LoVo (cell line): ENCODE results near the gene ROMO1.
"Not testable (repeated sequence)": the region's sequence is repeated elsewhere in the genome, so short reads cannot be mapped to it uniquely, and the experiment has no call there.

Experiments
- DNase-seq: peaks from one replicate; pipeline ENCODE4 v3.0.0-alpha.2; 2016; ENCODE audit warnings: low spot score

ROMO1 gene

DNA sequence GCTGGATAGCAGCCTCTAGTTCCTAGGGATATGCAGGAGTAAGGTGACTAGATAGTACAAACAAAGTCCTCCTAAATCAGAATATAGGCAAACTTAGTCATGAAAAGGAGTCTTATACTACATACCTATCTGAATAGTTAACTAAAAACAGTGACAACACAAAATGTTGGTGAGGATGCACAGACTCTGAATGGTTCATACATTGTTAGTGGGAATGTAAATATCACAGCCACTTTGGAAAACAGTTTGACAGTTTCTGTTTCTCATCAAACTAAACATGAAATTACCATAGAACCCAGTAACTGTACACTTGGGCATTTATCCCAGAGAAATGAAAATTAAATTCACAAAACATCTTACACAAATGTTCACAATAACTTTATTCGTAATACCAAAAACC is 17.2 kb upstream of the ROMO1 start:
- no peak for DNase-seq

DNA sequence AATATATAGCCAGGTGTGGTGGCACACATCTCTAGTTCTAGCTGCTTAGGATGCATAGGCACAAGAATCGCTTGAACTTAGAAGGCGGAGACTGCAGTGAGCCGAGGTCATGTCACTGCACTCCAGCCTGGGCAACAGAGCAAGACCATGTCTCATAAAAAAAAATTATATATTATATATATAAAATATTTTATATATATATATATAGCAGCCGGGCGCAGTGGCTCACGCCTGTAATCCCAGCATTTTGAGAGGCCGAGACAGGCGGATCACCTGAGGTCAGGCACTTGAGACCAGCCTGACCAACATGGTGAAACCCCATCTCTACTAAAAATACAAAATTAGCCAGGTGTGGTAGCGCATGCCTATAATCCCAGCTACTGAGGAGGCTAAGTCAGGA is 13.8 kb upstream of the ROMO1 start:
- not testable (repeated sequence) for DNase-seq

DNA sequence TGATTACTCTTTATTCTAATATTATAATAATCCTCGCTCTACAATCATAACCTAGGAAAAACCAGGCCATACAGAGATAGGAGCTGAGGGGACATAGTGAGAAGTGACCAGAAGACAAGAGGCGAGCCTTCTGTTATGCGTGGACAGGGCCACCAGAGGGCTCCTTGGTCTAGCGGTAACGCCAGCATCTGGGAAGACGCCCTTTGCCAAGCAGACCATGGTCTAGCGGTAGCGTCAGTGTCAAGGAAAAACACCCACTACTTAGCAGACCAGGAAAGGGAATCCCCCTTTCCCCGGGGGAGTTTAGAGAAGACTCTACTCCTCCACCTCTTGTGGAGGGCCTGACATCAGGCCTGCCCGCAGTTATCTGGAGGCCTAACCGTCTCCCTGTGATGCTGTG is 12.3 kb upstream of the ROMO1 start:
- DNase-seq, result not testable (repeated sequence)

DNA sequence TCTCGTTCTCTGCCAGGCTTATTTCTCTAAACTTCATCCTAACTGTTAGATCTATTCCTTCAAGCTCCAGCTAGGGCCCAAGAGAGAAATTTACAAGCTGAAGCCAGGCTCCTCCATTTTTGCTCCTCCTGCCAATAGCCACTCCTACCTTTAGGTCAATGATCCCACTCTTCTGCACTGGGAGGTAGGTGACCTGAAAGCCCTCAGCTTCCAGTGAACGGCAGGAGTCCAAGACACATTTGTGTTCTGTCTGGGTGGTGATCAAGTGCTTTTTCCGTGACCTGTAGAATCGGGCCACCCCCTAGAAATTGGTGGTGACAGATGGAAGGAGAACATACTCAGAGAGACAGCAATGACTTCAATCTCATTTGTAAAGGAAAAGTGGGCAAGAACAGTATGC is 8.9 kb upstream of the ROMO1 start:
- DNase-seq, result no peak

DNA sequence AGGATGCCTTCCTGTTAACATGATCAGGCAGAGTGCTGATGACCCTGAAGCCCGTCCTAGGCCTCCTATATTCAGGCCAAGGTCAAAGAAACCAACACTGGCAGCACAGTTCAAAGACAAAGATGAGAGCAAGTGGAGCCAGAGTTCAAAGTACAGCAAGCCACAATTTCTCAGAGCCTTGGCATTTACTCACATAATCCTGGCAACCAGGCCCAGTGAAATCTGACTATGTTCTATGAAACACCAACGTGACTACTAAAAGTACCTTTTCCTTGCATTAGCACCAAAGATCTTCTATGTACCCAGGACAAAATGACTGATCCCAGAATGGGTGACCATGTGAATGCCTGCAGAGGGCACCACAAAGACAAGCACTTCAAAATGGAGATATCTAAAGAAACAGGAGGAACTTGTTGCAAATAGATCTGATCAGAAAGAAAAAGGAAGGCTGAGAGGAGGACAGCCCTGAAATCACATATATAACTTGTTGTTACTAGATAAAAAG is 3.9 kb upstream of the ROMO1 start:
- no peak for DNase-seq

DNA sequence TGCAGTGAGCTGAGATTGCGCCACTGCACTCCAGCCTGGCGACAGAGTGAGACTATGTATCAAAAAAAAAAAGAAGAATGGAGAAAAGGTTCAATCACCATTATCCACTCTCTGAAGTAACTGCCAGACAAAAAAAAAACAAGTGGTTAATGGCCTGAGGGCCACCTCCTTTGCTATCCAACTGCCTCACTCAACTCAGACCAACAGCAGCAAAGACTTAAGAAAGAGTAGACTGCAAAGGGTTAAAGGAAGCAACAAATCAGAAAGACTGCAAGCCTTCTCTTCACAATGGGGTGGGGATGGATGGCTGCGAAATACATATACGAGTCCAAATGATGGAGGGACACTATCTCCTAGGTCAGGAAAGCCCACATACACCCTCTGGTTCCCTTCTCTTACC is 3.2 kb upstream of the ROMO1 start:
- DNase-seq, result no peak

DNA sequence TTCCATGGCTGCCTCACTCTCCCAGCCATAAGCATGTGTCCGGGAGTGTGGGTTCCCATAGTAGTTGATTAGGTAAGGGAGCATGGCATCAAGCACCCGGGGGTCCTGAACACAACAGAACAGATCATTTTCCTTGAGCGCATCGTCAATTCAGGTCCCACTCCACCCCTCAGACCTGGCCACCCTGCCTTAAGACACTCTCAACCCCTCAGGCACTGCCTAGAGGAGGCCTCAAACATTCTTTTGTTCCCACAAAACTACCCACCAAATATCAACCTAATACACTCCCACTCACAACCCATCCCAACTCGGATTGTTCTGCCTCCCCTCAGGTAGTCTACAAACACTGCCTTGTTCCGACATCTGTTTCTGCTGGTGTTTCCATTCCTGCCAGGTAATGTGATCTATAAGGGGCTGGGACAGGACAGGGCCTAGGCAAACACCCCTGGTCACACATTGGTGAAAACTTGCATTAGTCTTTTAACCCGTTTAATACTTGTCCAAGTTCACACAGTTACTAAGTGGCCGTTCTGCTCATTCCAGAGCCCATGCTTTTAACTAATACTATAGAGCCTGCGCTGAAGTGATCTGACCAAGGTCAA is 1.4 kb upstream of the ROMO1 start:
- DNase-seq, result no peak

DNA sequence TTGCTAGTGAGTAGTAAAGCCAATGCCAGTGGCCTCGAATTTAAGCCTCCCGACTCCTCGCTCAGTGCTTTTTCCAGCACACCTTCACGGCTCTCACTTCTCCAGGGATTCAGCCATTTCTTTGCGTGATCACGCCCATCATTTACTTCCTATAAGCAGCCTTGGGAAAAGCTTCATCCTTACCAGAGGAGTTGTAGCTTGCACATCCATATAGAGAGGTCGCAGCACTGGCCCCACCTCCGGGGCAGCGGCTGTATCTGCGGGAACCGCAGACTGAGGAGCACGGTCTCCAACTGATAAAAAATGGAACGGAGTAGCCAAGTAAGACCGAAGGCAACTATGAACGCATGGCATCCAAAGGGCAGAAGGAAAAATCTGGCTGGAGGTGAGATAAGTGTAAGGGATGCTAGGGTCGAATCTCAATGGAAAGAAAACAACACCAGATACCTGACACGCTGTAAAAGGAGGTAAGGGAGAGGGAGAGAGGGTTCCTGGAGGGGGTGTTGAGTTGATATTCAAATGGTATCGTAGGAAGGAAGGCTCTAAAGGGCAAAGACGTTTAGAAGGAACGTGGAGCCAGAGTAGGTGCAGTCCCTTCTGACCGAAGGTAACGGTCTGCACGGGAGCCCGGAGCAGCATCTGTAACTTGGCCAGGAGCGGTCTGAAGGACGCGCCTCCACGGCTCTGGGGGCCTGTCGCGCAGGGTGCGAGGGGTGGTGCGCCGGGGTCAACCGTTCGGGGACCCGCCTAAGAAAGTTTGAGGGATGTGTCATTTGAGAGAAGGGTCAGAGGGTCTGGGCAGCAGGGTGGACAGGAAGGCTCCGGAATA is 693 bp upstream of the ROMO1 start:
- no peak for DNase-seq

DNA sequence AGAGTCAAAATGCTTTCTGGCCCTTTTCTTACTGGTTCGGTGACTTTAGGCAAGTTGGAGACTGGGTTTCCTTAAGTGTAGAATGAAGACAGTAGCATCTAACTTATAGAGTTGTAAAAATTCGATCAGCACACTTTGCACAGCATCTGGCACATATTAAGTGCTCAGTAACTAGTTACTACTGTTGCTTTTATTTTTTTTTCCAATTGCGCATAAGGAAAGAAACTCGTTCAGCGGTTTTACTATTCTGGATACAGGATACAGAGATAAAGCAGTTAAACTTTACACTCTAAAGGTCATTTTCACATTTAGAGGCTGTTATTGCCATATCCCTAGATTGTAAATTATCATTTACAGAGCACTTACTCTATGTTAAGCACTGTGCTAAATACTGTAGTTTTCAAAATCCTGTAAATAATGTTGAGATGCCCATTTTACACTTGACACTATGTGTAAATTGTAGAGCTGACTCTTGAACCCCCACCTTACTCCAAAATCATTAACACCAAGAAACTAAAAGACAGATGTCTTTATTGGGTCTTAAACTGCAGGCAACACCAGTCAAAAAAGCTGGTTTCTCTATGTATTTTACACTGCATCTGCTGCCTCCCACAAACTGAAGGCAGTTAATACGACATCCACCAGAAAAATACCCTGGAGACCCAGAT is 886 bp downstream of the ROMO1 start:
- DNase-seq, result no peak

DNA sequence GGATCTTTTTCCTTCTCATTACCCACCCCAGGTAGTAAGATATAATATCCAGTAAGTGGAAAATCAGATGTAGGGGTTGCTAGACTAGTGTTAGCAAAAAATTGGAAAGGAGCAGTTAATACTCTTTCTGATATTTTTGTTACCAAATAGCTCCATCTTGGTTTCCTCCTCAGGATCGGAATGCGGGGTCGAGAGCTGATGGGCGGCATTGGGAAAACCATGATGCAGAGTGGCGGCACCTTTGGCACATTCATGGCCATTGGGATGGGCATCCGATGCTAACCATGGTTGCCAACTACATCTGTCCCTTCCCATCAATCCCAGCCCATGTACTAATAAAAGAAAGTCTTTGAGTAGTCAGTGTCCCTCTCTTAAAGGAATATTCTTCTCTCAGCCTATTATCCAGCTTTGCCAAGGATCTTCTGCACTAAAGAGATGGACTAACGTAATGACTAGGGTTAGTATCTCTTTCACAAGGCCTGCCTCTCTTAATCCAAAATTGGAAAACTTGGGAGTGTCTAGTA is 1.5 kb downstream of the ROMO1 start:
- no peak for DNase-seq

DNA sequence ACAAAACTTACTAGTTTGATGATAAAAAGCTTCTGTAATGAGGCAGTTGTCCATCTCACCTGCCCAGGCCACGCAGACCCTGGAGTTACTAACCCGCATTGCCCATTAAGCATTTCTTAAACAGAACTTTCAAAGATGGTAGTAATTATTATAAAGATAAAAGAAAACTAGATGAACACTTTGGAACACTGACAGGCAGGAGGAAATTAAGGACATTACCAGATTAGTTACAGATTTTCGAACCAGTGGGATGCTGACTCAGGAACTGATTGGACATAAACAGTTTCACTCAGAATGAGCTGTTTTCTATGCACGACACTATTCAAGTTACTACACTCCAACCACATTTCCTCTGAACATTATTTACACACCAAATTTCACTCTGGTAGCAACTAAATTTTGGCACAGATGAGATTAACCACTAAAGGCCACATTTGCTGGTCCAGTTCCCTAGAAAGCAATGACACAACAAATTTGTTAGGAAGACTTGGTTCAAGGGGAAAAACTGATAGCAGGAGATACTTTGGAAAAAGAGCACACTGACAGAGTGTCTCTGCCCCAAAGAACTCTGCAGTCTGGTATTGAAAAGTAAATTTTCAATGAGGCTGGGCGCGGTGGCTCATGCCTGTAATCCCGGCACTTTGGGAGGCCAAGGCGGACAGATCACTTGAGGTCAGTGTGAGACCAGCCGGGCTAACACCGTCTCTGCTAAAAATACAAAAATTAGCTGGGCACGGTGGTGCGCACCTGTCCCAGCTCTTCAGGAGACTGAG is 3.0 kb downstream of the ROMO1 start:
- DNase-seq, result no peak

DNA sequence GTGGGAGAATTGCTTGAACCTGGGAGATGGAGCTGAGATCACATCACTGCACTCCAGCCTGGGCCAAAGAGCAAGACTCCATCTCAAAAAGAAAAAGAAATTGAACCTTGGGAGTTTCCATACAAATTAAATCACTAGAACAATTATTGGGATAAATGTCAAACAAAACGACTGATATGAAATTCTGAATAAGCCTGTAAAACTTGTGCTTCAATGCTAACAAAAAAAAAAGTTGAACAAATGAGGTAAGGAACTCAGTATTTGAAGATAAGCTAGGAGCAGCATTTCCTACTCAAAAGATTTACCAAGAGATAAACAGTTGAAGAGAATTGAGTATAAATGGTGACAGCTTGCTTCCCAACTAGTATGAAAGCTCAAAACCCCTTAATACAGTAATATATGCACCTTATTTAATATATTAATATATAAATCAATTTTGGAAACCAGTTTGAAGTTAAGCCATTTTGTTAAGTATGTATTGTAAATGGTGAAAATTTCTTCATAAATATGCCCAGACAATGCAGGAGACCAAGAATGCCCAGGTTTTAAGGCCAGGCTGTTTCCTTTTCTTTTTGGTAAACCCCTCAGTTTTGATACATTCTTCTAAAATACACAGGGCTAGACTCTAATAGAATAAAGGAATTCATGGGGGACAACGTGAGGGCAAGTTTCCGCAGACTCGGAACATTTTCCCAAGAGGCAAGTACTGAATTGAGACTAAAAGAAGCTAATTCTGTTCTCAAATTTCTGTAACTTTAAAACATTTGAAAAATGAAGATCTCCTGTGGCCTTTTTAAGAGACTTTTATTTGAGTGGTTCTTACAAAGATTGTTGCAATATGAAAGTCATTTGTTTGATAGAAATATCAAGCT is 3.9 kb downstream of the ROMO1 start:
- no peak for DNase-seq

DNA sequence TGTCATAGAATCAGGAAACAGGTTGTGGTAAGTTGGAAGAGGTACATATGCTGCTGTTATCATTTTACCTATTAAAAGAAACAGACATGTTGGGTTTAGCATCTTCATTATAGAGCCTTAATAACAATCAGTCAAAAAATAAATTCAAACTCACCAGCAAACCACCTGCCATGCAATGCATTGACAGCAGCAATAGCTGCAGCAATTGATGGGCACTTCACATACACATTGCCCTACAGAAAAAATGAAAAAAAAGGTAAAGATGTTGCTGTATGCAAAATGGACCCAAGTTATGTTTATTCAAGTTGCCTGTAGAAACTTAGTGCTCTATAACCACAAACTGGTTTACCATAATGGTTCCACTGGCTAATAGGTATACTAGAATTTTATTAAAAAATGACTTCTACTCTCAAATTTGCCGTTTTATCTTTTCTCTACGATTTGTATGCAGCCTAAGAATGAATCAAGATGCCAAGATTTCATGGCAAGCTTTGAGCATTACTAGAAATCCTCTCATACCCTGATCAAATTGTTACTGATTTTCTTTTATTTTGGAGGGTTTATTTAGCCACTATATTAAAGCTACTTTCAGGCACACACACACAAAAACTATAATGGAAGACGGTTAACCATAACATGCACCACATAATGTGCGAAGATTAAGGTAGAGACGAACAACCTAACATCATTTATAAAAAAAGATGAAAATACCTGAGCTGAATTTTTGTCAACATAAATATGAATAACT is 5.5 kb downstream of the ROMO1 start:
- DNase-seq, result no peak

DNA sequence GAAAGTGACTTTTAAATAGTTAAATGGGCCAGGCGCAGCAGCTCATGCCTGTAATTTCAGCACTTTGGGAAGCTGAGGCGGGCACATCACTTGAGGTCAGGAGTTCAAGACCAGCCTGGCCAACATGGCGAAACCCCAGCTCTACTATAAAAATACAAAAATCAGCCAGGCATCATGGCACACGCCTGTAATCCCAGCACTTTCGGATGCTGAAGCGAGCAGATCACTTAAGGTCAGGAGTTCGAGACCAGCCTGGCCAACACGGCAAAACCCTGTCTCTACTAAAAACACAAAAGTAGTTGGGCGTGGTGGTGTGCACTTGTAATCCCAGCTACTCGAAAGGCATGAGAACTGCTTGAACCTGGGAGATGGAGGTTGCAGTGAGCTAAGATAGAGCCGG is 6.7 kb downstream of the ROMO1 start:
- DNase-seq, result not testable (repeated sequence)

DNA sequence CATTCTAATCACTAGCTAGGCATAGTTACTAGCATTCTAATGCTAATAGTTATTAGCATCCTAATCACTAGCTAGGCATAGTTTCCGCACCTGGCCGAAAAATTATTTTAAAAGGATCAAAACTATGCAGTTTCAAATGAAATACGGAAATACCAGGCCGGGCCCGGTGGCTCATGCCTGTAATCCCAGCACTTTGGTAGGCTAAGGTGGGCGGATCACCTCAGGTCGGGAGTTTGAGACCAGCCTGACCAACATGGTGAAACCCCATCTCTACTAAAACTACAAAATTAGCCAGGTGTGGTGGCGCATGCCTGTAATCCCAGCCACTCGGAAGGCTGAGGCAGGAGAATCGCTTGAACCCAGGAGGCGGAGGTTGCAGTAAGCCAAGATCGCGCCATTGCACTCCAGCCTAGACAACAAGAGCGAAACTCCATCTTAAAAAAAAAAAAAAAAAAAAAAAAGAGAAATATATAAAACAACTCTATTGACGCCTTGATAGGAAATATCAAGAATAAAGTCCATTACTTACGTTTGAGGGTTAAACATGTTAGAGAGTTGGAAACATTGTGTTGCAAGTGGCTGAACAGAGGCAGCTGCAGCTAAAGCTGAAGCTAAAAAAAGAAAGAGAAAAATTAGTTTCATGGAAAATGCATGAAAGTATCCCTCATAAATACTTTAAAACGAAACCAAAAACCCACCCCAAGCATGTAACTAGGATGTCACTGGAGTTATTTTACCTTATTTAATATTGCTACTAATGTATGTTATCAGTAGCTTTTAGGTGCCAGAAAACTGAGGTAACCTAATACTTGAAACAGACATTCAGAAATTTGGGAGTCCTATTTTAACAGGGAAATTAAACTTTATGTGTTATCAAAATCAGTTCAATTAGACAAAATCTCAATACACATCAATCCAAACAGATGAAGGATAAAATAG is 7.7 kb downstream of the ROMO1 start:
- DNase-seq, result not testable (repeated sequence)

DNA sequence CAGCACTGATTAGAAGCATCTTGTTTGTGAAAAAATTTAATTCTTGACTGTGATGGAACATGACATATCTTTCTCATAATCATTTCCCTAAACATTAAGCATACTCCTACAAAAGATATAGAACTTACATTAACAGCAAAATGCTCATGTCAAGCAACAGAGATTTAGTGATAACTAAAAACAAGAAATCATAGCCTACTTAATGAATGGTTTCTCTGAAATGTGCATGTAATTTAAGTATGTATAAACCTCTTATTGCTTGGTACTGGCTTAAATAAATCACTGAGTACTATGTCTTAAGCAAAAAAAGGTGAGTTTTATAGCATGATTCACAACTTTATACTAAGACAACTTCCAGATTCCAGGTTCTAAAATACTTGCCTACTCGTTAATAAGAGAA is 9.3 kb downstream of the ROMO1 start:
- no peak for DNase-seq

DNA sequence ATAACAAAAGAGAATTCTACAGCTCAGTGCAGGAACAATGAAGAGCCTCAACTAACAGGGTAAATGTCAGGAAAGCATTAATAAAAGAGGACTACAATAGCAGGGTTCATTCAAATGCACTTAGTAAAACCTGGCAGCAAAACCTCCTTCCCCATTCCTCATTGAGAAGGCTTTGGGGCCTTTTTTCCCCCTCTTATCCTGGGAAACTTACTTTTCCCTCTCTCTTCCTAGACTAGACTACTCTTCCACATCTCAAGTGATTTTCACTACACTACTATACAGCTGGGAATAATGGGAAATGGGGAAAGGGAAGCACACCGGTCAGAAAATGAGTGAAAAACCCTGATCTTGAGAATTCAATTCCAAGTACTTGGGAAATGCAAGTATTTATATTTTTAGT is 10.1 kb downstream of the ROMO1 start:
- no peak for DNase-seq

DNA sequence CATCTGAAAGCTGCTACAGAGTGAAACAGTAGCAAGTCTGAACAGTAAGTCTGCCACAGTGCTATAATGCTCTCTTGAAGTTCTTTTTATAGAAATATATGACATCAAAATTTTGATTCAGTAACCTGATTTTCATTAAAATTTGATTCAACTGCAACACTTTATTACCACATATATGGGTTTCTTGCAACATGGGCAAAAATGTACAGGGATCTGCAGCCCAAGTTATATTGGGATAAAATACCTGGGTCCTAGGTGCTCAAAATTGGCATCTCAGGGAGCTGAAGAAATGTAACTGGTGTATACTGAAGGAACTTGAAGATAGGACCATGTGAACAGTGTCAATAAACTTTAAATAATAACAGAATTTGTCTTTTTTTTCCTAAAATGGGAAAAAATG is 10.8 kb downstream of the ROMO1 start:
- no peak for DNase-seq

DNA sequence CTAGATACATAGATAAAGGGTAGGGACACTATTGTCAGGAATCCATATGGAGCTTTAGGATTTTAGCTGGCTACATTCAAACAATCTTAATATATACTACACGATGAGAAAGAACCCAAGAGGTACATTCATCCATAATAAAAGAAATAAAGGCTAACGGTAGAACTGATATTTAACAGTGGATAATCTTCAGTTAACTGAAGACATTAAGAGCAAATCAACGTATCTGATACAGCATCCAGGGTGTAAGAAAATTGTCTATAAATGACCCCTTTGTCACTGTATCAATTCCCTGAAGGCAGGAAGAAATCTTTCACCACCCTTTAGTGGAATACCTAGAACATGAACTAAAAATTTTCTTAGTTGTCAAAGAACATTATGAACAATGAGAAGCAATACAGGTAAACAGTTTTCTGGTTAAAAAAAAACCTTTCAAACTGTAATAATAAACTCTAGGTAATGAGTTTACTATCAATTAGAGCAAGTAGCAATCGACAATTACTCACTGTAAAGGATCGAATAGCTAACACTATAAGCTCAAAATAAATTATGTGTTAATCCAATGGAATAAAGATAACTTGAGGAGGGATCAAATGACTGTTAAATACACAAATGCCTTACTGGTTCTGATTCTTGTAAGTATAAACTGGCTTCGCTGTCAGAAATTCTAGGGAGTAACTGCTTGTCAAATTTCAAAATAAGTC is 11.8 kb downstream of the ROMO1 start:
- no peak for DNase-seq
